LoVo (cell line): Measurements from ENCODE around the gene UTP11.
"Not testable (repeated sequence)": the region's sequence is repeated elsewhere in the genome, so short reads cannot be mapped to it uniquely, and the experiment has no call there.

Experiments
- DNase-seq: peaks from one replicate; pipeline ENCODE4 v3.0.0-alpha.2; 2016; ENCODE audit warnings: low spot score

The UTP11 gene

GRCh38 chr1:38028105-38028591 is 15.6 kb downstream of the UTP11 start:
- DNase-seq: no peak

GRCh38 chr1:38028671-38029070 is 16.1 kb downstream of the UTP11 start:
- no peak for DNase-seq

- no peak for DNase-seq
Measured at GRCh38 chr1:38029081-38029681, 16.6 kb downstream of the UTP11 start.

GRCh38 chr1:38029685-38030511 is 17.4 kb downstream of the UTP11 start:
- no peak for DNase-seq

GRCh38 chr1:38030596-38031512 is 18.3 kb downstream of the UTP11 start:
- no peak for DNase-seq

GRCh38 chr1:38031513-38031866 is 19.0 kb downstream of the UTP11 start:
- DNase-seq: no peak

GRCh38 chr1:38032992-38033391 is 20.5 kb downstream of the UTP11 start:
- not testable (repeated sequence) for DNase-seq

- no peak for DNase-seq
Measured at GRCh38 chr1:38034871-38035270, 22.3 kb downstream of the UTP11 start.

GRCh38 chr1:38037221-38037939 is 24.8 kb downstream of the UTP11 start:
- DNase-seq: no peak

- no peak for DNase-seq
Measured at GRCh38 chr1:38038861-38039260, 26.3 kb downstream of the UTP11 start.

GRCh38 chr1:38039331-38040088 is 27.0 kb downstream of the UTP11 start:
- DNase-seq: no peak

GRCh38 chr1:38041936-38042834 is 29.7 kb downstream of the UTP11 start:
- DNase-seq: no peak

- DNase-seq: no peak
Measured at GRCh38 chr1:38043036-38043747, 30.7 kb downstream of the UTP11 start.

- DNase-seq: no peak
Measured at GRCh38 chr1:38044221-38045215, 32.0 kb downstream of the UTP11 start.

GRCh38 chr1:38045401-38046332 is 33.1 kb downstream of the UTP11 start:
- no peak for DNase-seq

GRCh38 chr1:38046333-38046883 is 33.9 kb downstream of the UTP11 start, which contains the start of gene POU3F1:
Gene POU3F1, minus strand, starts transcription at chr1:38046793. Its CDS starts 50 bp downstream, at chr1:38046743.
- DNase-seq: peak; percentile 80
